ENCODE measurements around the gene CD52.

DNA sequence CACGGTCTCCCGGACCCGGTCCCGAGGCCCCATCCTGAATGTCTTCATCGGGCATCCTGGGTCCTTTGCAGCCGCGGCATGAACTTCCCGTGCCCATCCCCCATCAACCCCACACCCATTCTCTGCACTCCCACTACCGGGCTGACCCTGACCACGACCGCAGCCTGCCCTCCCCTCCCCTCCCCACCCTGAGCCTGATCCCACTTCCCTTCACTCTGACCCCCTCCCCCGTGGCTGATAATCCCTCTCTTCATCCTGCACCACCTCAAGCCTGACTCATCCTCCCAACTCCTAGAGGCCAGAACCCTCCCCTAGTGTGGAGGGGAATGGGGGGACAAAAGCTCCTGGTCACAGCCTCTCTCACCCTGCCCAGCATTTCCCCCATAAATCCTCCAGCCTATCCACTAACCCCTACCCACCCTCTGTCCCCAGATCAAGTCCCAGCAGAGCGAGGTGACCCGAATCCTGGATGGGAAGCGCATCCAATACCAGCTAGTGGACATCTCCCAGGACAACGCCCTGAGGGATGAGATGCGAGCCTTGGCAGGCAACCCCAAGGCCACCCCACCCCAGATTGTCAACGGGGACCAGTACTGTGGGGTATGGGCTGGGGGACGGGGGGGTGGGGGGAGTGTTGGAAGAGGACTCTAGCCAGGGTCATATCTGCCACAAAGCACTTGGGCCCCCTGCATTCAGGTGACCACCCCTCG is 37.3 kb upstream of the CD52 start:
- TF ChIP-seq, protein P1, sequence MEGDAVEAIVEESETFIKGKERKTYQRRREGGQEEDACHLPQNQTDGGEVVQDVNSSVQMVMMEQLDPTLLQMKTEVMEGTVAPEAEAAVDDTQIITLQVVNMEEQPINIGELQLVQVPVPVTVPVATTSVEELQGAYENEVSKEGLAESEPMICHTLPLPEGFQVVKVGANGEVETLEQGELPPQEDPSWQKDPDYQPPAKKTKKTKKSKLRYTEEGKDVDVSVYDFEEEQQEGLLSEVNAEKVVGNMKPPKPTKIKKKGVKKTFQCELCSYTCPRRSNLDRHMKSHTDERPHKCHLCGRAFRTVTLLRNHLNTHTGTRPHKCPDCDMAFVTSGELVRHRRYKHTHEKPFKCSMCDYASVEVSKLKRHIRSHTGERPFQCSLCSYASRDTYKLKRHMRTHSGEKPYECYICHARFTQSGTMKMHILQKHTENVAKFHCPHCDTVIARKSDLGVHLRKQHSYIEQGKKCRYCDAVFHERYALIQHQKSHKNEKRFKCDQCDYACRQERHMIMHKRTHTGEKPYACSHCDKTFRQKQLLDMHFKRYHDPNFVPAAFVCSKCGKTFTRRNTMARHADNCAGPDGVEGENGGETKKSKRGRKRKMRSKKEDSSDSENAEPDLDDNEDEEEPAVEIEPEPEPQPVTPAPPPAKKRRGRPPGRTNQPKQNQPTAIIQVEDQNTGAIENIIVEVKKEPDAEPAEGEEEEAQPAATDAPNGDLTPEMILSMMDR (IDR thresholded peaks at IDR 0.05; ENCODE audit: insufficient read depth, low read length): no peak
- TF ChIP-seq, protein P2, sequence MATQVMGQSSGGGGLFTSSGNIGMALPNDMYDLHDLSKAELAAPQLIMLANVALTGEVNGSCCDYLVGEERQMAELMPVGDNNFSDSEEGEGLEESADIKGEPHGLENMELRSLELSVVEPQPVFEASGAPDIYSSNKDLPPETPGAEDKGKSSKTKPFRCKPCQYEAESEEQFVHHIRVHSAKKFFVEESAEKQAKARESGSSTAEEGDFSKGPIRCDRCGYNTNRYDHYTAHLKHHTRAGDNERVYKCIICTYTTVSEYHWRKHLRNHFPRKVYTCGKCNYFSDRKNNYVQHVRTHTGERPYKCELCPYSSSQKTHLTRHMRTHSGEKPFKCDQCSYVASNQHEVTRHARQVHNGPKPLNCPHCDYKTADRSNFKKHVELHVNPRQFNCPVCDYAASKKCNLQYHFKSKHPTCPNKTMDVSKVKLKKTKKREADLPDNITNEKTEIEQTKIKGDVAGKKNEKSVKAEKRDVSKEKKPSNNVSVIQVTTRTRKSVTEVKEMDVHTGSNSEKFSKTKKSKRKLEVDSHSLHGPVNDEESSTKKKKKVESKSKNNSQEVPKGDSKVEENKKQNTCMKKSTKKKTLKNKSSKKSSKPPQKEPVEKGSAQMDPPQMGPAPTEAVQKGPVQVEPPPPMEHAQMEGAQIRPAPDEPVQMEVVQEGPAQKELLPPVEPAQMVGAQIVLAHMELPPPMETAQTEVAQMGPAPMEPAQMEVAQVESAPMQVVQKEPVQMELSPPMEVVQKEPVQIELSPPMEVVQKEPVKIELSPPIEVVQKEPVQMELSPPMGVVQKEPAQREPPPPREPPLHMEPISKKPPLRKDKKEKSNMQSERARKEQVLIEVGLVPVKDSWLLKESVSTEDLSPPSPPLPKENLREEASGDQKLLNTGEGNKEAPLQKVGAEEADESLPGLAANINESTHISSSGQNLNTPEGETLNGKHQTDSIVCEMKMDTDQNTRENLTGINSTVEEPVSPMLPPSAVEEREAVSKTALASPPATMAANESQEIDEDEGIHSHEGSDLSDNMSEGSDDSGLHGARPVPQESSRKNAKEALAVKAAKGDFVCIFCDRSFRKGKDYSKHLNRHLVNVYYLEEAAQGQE (IDR thresholded peaks at IDR 0.05; ENCODE audit: insufficient replicate concordance, low read depth): no peak
- TF ChIP-seq POLR2AphosphoS5 (IDR thresholded peaks at IDR 0.05; ENCODE audit: low read depth): 0 out of 2 replicates have a peak, but pooled peaks have one; percentile 10
